ENCODE data around the gene INTU.
"Not testable (repeated sequence)": the region's sequence is repeated elsewhere in the genome, so short reads cannot be mapped to it uniquely, and the experiment has no call there.

INTU gene

GRCh38 chr4:127642169-127642568, 9.4 kb downstream of the INTU start:
- no peak for DNase-seq

- peak in 4 of 58 donors; percentile 2 to 11 (median 5) for DNase-seq
These were observed 11.0 kb downstream of the INTU start for GRCh38 chr4:127643791-127644190.

GRCh38 chr4:127648061-127648460, 15.3 kb downstream of the INTU start:
- no peak for DNase-seq

- DNase-seq, result not testable (repeated sequence)
These were observed 22.8 kb downstream of the INTU start for GRCh38 chr4:127655590-127655989.

GRCh38 chr4:127656047-127656680, 23.4 kb downstream of the INTU start:
- no peak for DNase-seq

GRCh38 chr4:127660284-127660885, 27.6 kb downstream of the INTU start:
- no peak for DNase-seq

- peak in 1 of 58 donors; percentile 3 for DNase-seq
These were observed 34.4 kb downstream of the INTU start for GRCh38 chr4:127667116-127667515.

- no peak for DNase-seq
These were observed 35.0 kb downstream of the INTU start for GRCh38 chr4:127667772-127668171.

- no peak for DNase-seq
These were observed 36.0 kb downstream of the INTU start for GRCh38 chr4:127668770-127669169.

- no peak for DNase-seq
These were observed 36.9 kb downstream of the INTU start for GRCh38 chr4:127669691-127670090.

- DNase-seq, result no peak
These were observed 39.4 kb downstream of the INTU start for GRCh38 chr4:127672111-127672510.

- no peak for DNase-seq
These were observed 52.5 kb downstream of the INTU start for GRCh38 chr4:127685292-127685691.

- no peak for DNase-seq
These were observed 53.9 kb downstream of the INTU start for GRCh38 chr4:127686658-127687057.

- DNase-seq, result no peak
These were observed 54.8 kb downstream of the INTU start for GRCh38 chr4:127687580-127687979.

GRCh38 chr4:127698789-127699200, 66.0 kb downstream of the INTU start:
- peak in 2 of 58 donors; percentile 0 to 1 for DNase-seq

GRCh38 chr4:127708985-127709384, 76.2 kb downstream of the INTU start:
- peak in 1 of 58 donors; percentile 16 for DNase-seq

- DNase-seq, result no peak
These were observed 76.7 kb downstream of the INTU start for GRCh38 chr4:127709456-127709855.

GRCh38 chr4:127730142-127730913, 97.6 kb downstream of the INTU start, which contains the start of gene SLC25A31:
Gene SLC25A31 (plus strand): TSS chr4:127730400. CDS start chr4:127730546, 146 bp downstream.
- DNase-seq, result no peak

- DNase-seq, result no peak
These were observed 98.6 kb downstream of the INTU start for GRCh38 chr4:127731406-127731805.

- DNase-seq, result peak in 1 of 58 donors; percentile 6
These were observed 100.0 kb downstream of the INTU start for GRCh38 chr4:127732623-127733328.

- DNase-seq, result no peak
These were observed 102.2 kb downstream of the INTU start for GRCh38 chr4:127734976-127735375.

GRCh38 chr4:127737295-127737694, 104.5 kb downstream of the INTU start:
- DNase-seq, result no peak
